Parathyroid adenoma (tissue), 2 donors: ENCODE data around the gene NUAK1.
"Not testable (repeated sequence)": the region's sequence is repeated elsewhere in the genome, so short reads cannot be mapped to it uniquely, and the experiment has no call there.

Source experiments
- H2AFZ ChIP-seq: fragments of 300-600 bp; sonication (generic); one replicate; pipeline ENCODE4 v1.7.0; 2017; ENCODE audit warnings: antibody characterized with exemption, mild to moderate bottlenecking
- H3K27ac ChIP-seq: fragments of 300-600 bp; sonication (generic); one replicate; pipeline ENCODE4 v1.7.0; 2017
- H3K27me3 ChIP-seq: fragments of 300-600 bp; sonication (generic); one replicate; pipeline ENCODE4 v1.7.0; 2017; ENCODE audit warnings: low read length; ENCODE audit not compliant: control insufficient read depth, insufficient read depth
- H3K36me3 ChIP-seq: fragments of 300-600 bp; sonication (generic); one replicate; pipeline ENCODE4 v1.7.0; 2017; ENCODE audit warnings: low read length; ENCODE audit not compliant: control insufficient read depth, insufficient read depth
- H3K4me1 ChIP-seq: fragments of 300-600 bp; sonication (generic); one replicate; pipeline ENCODE4 v1.7.0; 2017; ENCODE audit warnings: control low read depth
- H3K4me2 ChIP-seq: fragments of 300-600 bp; sonication (generic); one replicate; pipeline ENCODE4 v1.7.0; 2017; ENCODE audit warnings: low read length
- H3K4me3 ChIP-seq: fragments of 300-600 bp; sonication (generic); one replicate; pipeline ENCODE4 v1.7.0; 2017; ENCODE audit warnings: low read depth, low read length
- H3K79me2 ChIP-seq: fragments of 300-600 bp; sonication (generic); one replicate; pipeline ENCODE4 v1.7.0; 2017; ENCODE audit warnings: control low read depth
- H3K9ac ChIP-seq: fragments of 300-600 bp; sonication (generic); one replicate; pipeline ENCODE4 v1.7.0; 2017; ENCODE audit warnings: mild to moderate bottlenecking
- H3K9me3 ChIP-seq: fragments of 300-600 bp; sonication (generic); one replicate; pipeline ENCODE4 v1.7.0; 2017; ENCODE audit warnings: low read length; ENCODE audit not compliant: control insufficient read depth
- CTCF ChIP-seq: fragments of 300-600 bp; sonication (generic); IDR thresholded peaks from one replicate; pipeline ENCODE4 v1.7.0; 2017; ENCODE audit warnings: antibody characterized with exemption, mild to moderate bottlenecking
- donor health status: primary hyperparathyroidism.

The NUAK1 gene

GRCh38 chr12:106021516-106021915 is 117.2 kb downstream of the NUAK1 start:
- no peaks in the 10 kb centered on the region for H3K27me3 ChIP-seq
- H3K4me1 ChIP-seq, result no peaks in the 10 kb centered on the region
- H3K4me3 ChIP-seq, result no peak overlapping the region
- no peak overlapping the region for H2AFZ ChIP-seq
- no peaks in the 10 kb centered on the region for H3K36me3 ChIP-seq
- no peak overlapping the region for H3K9ac ChIP-seq
- no peak overlapping the region for H3K27ac ChIP-seq
- no peak overlapping the region for H3K4me2 ChIP-seq
- H3K79me2 ChIP-seq, result no peaks in the 10 kb centered on the region
- TF ChIP-seq CTCF, result no peak
- no peaks in the 10 kb centered on the region for H3K9me3 ChIP-seq

- H3K79me2 ChIP-seq, result no peaks in the 10 kb centered on the region
- H3K27ac ChIP-seq, result no peak overlapping the region
Observed at GRCh38 chr12:106020736-106021135, 118.0 kb downstream of the NUAK1 start.

GRCh38 chr12:106019144-106019543 is 119.6 kb downstream of the NUAK1 start:
- Histone ChIP-seq H3K9me3 (no peaks in the 10 kb centered on the region), H3K9ac (no peak overlapping the region), H3K36me3 (no peaks in the 10 kb centered on the region), H3K4me3 (no peak overlapping the region), H3K79me2 (no peaks in the 10 kb centered on the region), H3K27me3 (no peaks in the 10 kb centered on the region), H3K4me2 (no peak overlapping the region), H3K27ac (no peak overlapping the region), H3K4me1 (no peaks in the 10 kb centered on the region), H2AFZ (no peak overlapping the region)
- TF ChIP-seq CTCF, result no peak

More at GRCh38 chr12:106020736-106021135, 118.0 kb downstream of the NUAK1 start:
- no peak for TF ChIP-seq CTCF
- Histone ChIP-seq H3K27me3 (no peaks in the 10 kb centered on the region), H3K36me3 (no peaks in the 10 kb centered on the region), H3K4me1 (no peaks in the 10 kb centered on the region), H3K4me2 (no peak overlapping the region), H2AFZ (no peak overlapping the region), H3K4me3 (no peak overlapping the region), H3K9me3 (no peaks in the 10 kb centered on the region), H3K9ac (no peak overlapping the region)

GRCh38 chr12:106018286-106018685 is 120.5 kb downstream of the NUAK1 start:
- H3K79me2 ChIP-seq, result no peaks in the 10 kb centered on the region
- no peak overlapping the region for H3K4me3 ChIP-seq
- TF ChIP-seq CTCF, result no peak
- no peak overlapping the region for H3K27ac ChIP-seq
- no peaks in the 10 kb centered on the region for H3K36me3 ChIP-seq
- H3K4me1 ChIP-seq, result no peaks in the 10 kb centered on the region
- H3K27me3 ChIP-seq, result no peaks in the 10 kb centered on the region
- no peak overlapping the region for H3K4me2 ChIP-seq
- no peaks in the 10 kb centered on the region for H3K9me3 ChIP-seq
- H2AFZ ChIP-seq, result no peak overlapping the region
- no peak overlapping the region for H3K9ac ChIP-seq

GRCh38 chr12:106016601-106017278 is 122.0 kb downstream of the NUAK1 start:
- H3K4me3 ChIP-seq, H3K27me3 ChIP-seq, H3K36me3 ChIP-seq: not testable (repeated sequence)

More at GRCh38 chr12:106016601-106017278, 122.0 kb downstream of the NUAK1 start:
- H3K4me2 ChIP-seq, H2AFZ ChIP-seq, H3K9me3 ChIP-seq, H3K4me1 ChIP-seq, H3K27ac ChIP-seq, H3K79me2 ChIP-seq, H3K9ac ChIP-seq: not testable (repeated sequence)
